GM18499 (cell line): ENCODE results near the gene PROZ.
"Not testable (repeated sequence)": the region's sequence is repeated elsewhere in the genome, so short reads cannot be mapped to it uniquely, and the experiment has no call there.

ENCODE experiments used
- ATAC-seq: cut with Tn5 transposase; IDR thresholded peaks from one replicate; pipeline ENCODE4 v1.9.1; 2021; ENCODE audit warnings: moderate number of reproducible peaks; ENCODE audit not compliant: insufficient read depth, unreplicated experiment

The PROZ gene

GRCh38 chr13:113157929-113158747, at the start of gene PROZ:
PROZ (plus strand) TSS chr13:113158648; CDS start chr13:113158661, 13 bp downstream.
- no peak for ATAC-seq

GRCh38 chr13:113109151-113110047, 49.0 kb upstream of the PROZ start:
- no peak for ATAC-seq

- no peak for ATAC-seq
Measured at GRCh38 chr13:113110048-113110851, 48.2 kb upstream of the PROZ start.

- no peak for ATAC-seq
Measured at GRCh38 chr13:113110852-113111315, 47.6 kb upstream of the PROZ start.

GRCh38 chr13:113111821-113112220, 46.6 kb upstream of the PROZ start:
- ATAC-seq = not testable (repeated sequence)

GRCh38 chr13:113112475-113112874, 46.0 kb upstream of the PROZ start:
- not testable (repeated sequence) for ATAC-seq

- ATAC-seq = no peak
Measured at GRCh38 chr13:113112893-113113845, 45.3 kb upstream of the PROZ start.

- ATAC-seq = no peak
Measured at GRCh38 chr13:113113846-113114271, 44.6 kb upstream of the PROZ start.

- ATAC-seq = no peak
Measured at GRCh38 chr13:113114511-113115362, 43.7 kb upstream of the PROZ start.

GRCh38 chr13:113115363-113116205, 42.9 kb upstream of the PROZ start:
- no peak for ATAC-seq

GRCh38 chr13:113116206-113116800, 42.1 kb upstream of the PROZ start:
- no peak for ATAC-seq

GRCh38 chr13:113116871-113117271, 41.6 kb upstream of the PROZ start:
- ATAC-seq = no peak

- no peak for ATAC-seq
Measured at GRCh38 chr13:113117335-113117872, 41.0 kb upstream of the PROZ start.

- no peak for ATAC-seq
Measured at GRCh38 chr13:113117911-113118260, 40.6 kb upstream of the PROZ start.

- ATAC-seq = no peak
Measured at GRCh38 chr13:113118261-113119021, 40.0 kb upstream of the PROZ start.

GRCh38 chr13:113119166-113119821, 39.2 kb upstream of the PROZ start:
- no peak for ATAC-seq
